Measurements from ENCODE around the gene FKBP10. TPM values are rescaled to one million over a fixed set of nuclear protein-coding genes. Genes with fewer than 3 reads are reported as not detected.
"Not testable (repeated sequence)": the region's sequence is repeated elsewhere in the genome, so short reads cannot be mapped to it uniquely, and the experiment has no call there.

Gene FKBP10
- total RNA-seq, 1 donor = 6.5 TPM

DNA sequence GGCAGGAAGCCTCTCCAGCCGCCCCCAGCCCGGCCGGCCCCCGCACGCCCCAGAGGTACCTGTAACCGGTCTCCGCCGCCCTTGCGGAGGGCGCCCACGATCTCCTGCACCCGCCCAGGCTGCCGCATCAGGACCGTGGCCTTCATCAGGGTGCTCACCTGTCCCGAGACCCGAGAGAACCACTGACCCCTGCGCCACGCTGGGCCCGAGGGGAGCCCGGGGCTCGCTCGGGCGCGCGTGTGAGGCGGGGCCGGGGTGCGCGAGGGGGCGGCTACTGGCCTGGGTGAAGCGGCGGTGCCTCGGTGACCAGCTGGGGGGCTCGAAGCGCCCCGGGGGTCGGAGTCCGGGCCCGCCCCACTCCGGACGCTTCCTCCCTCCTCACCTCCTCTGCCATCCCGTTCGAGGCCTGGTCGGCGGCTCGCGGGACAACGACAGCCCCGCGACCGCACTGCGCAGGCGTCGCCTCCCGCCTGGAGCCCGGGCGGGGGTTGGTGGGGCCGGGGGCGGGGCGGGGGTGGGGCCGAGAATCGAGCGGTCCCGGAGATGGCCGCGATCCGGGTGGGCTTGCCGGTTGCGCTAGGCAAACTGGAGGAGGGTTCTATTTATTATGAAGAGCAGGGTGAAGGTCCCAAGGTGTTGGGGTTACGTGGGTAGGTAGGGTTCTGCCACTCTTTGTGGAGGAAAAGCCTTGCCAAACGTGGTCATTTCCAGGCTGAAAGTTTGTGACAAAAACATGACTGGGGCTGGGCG is 23.2 kb downstream of the FKBP10 start, which contains the start of gene NT5C3B:
Gene NT5C3B (minus strand): TSS at position 433 of the 750 bp plus-strand sequence. CDS start 39 bp downstream, at position 394.
- peak; percentile 6 to 58 (median 39) for DNase-seq (ENCODE audit: low read depth in 2 of 3, low spot score in 2 of 3)

DNA sequence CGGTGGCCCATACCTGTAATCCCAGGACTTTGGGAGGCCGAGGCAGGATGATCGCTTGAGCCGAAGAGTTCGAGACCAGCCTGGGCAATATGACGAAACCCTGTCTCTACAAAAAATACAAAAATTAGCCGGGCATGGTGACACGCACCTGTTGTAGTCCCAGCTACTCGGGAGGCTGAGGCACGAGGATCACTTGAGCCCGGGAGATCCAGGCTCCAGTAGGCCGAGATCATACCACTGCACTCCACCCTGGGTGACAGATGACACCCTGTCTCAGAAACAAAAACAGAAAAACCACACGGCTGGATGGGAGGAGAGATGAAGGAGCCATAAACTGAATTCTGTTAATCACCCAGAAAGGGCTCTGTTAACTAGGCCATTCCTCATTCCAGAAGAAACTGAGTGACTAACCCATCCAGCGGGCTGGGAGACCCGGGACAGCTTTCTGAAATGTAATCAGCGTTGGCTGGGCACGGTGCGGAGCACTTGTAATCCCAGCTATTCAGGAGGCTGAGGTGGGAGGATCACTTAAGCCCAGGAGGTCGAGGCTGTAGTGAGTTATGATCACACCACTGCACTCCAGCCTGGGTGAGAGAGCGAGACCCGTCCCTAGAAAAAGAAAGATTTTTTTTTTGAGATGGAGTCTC is 23.9 kb downstream of the FKBP10 start:
- DNase-seq (ENCODE audit: low read depth in 2 of 3, low spot score in 2 of 3) = no peak

DNA sequence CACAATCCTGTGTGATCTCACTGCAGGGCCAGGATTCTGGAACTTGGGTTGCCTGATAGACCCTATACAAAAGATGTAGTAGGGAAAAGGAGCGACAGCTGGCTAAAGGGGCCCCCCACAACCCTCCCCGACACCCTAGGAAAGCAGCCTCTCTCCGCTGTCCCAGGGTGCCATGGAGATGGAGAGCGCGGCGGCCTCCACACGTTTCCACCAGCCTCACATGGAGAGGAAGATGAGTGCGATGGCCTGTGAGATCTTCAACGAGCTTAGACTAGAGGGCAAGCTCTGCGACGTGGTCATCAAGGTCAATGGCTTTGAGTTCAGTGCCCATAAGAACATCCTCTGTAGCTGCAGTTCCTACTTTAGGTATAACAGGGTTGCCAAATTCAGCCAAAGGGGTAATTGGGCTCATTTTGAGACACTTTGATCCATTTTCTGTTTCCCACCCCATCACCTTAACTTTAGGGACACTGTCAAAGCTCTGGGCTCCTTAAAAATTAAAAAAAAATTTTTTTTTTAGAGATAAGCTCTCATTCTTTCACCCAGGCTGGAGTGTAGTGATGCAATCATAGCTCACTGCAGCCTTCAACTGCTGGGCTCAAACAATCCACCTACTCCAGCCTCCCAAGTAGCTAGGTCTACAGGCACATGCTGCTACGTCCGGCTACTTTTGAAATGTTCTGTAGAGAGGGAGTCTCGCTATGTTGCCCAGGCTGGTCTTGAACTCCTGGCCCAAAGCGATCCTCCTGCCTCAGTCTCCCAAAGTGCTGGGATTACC is 25.1 kb downstream of the FKBP10 start, which contains the start of gene KLHL10:
Gene KLHL10 (plus strand): TSS at position 65 of the 778 bp plus-strand sequence. CDS start 108 bp downstream, at position 173.
- DNase-seq (ENCODE audit: low read depth in 2 of 3, low spot score in 2 of 3) = no peak

DNA sequence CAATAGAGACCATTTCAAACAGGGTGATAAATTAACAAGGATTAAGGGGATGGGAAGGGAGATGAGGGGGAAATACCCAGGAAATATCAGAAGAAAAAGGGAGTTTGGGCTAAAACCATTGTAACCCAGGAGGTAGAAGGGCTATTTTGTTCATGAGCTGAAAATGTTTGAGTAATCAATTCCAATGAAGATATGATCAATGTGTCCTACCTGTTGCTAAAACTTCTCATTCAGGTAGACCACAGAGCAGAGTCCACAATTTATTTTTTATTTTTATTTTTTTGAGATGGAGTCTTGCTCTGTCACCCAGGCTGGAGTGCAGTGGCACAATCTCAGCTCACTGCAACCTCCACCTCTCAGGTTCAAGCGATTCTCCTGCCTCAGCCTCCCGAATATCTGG is 26.6 kb downstream of the FKBP10 start:
- DNase-seq (ENCODE audit: low read depth in 2 of 3, low spot score in 2 of 3) = not testable (repeated sequence)

DNA sequence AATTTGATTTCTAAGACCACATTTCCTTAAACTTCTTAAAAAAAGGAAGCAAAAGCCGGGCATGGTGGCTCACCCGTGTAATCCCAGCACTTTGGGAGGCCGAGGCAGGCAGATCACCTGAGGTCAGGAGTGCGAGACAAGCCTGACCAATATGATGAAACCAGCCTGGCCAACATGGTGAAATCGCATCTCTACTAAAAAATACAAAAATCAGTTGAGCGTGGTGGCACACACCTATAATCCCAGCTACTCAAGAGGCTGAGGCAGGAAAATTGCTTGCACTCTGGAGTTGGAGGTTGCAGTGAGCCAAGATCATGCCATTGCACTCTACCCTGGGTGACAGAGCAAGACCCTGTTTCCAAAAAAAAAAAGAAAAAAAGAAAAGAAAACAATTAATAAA is 28.0 kb downstream of the FKBP10 start:
- DNase-seq (ENCODE audit: low read depth in 2 of 3, low spot score in 2 of 3) = not testable (repeated sequence)

DNA sequence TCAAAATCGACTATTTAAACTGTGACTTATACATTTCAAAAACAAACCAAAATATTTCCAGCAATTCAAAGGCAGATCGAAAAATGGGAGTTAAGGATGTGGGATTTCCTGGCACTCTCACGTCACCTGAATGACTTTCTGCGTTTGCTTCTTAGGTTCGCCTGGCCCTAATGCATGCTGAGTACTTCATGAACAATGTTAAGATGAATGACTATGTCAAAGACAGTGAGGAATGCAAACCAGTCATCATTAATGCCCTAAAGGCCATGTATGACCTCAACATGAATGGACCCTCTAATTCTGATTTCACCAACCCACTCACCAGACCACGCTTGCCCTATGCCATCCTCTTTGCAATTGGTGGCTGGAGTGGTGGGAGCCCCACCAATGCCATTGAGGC is 32.2 kb downstream of the FKBP10 start:
- no peak for DNase-seq (ENCODE audit: low read depth in 2 of 3, low spot score in 2 of 3)

DNA sequence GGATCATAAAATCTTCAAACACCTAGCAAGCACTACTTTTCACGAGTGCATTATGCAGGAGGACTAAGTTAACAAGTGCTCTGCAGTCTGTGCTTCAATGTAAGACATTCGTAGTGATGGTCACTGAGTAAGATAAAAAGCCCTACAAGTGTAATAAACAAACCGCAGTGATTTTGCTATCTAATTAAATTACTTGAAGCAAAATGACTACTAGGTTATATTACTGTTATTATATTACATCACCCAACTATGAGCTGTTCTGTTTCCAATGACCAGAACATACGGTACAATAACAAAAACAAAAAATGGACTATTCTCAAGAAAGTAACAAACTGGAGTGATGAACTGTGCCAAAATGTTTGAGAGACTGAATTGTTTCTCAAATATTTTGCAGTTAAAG is 36.0 kb downstream of the FKBP10 start:
- no peak for DNase-seq (ENCODE audit: low read depth in 2 of 3, low spot score in 2 of 3)

DNA sequence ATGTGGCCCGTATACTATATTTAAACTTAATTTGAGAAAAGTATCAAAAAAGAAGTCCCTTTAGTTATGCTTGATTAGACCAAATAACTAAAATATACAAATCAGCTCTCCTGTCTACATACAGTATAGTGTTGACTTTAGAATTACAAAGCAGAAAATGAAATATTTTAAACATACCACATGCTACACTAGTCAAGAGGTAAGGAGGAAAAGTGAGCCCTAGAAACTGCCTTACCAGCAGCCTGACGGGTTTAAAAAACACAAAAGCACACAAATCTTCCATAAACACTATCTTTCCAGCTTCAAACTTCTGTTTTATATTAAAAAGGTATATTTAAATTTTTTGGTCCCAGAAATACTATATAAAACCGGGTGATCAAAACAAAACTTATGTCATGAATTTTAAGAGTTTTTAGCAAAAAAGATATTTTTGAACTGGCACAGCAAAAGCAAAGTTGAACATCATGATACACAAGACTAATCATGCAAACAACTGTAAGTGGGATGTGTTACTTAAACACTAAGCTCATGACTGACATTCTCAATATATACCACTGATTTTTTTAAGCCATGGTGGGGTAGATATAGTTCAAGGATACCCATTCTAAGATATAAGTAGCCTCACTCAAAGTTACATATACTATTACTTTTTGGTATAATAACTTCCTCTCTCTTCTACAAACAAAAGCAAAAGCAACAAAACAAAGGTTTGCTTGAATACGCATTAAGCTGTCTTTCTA is 36.6 kb downstream of the FKBP10 start:
- DNase-seq (ENCODE audit: low read depth in 2 of 3, low spot score in 2 of 3) = no peak

DNA sequence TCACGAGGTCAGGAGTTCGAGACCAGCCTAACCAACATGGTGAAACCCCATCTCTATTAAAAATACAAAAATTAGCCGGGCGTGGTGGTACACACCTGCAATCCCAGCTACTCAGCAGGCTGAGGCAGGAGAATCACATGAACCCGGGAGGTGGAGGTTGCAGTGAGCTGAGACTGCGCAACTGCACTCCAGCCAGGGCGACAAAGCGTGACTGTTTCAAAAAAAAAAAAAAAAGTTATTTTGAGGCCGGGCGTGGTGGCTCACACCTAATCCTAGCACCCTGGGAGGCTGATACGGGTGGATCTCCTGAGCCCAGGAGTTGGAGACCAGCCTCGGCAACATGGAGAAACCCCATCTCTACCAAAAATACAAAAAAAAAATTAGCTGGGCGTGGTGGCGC is 38.6 kb downstream of the FKBP10 start:
- DNase-seq (ENCODE audit: low read depth in 2 of 3, low spot score in 2 of 3) = not testable (repeated sequence)

DNA sequence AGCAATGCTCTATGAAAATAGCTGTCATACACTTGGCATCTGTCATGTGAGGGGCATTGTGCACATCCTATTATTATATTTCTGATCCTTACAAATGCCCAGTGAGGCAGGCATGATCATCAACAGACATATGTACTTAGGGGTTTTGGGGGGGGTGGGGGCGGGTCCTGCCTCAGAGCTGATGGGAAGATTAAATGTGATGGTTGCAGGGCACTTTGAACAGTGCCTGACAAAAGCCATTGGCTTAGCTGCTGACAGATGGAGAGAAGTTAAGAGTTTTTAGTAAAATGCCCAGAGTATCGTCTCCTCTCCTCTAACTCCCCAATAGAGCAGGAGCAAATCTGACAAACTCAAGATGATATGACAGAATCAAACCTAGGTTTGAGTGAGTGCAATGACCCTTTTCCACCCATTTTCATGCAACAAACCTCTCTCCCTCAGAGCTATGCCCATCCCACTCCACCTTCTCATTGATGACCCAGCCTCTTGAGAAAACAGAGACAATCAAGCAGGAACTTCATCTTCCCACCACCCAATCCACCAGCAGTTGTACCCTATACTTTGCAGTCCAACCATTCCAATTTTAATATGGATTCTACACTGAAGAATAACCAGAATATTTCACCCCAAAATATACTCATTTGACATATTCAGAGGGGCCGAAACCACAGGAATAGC is 47.6 kb downstream of the FKBP10 start:
- DNase-seq (ENCODE audit: low read depth in 2 of 3, low spot score in 2 of 3) = no peak

DNA sequence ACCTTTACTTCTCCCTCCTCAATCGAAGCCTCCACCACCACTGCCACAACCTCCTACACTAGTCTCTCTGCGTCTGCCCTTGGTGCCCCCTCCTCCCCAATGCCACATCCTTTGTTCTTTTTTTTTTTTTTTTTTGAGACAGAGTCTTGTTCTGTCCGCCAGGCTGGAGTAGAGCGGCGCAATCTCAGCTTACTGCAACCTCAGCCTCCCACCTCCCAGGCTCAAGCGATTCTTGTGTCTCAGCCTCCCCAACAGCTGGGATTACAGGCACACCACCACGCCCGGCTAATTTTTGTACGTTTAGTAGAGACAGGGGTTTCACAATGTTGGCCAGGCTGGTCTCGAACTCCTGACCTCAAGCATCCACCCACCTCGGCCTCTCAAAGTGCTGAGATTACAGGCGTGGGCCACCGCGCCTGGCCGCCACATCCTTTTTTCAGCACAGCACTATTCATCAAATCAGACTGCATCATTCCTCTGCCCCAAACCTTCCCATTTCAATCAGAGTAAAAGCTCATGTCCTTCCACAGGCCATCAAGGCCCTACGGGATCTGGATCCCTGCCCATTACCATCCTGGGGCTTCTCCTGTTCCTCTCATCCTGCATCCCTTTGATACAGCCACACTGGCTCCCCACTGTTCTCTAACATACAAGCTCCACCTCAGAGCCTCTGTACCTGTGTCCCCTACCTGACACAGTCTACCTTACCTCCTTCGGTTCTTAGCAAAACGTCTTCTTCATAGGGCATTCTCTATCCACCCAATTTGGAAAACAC is 50.5 kb downstream of the FKBP10 start:
- peak in 1 of 3 donors; percentile 23 for DNase-seq (ENCODE audit: low read depth in 2 of 3, low spot score in 2 of 3)

DNA sequence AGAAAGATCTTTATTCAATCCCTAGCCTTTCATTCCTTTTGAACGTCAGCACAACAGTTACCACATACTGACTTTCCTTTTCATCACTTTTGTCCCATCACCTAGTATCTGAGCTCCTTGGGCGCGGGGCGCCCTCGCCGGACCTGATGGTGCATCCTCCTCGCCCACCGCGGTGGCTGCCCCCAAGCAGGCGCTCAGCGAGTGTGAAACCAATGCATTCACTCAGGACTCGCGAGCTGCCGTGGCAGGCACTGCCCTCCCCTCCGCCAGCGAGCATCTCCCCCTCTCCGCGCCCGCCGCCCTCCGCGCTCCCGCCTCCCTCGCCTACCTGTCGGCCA is 51.7 kb downstream of the FKBP10 start:
- DNase-seq (ENCODE audit: low read depth in 2 of 3, low spot score in 2 of 3) = peak in 1 of 3 donors; percentile 42

DNA sequence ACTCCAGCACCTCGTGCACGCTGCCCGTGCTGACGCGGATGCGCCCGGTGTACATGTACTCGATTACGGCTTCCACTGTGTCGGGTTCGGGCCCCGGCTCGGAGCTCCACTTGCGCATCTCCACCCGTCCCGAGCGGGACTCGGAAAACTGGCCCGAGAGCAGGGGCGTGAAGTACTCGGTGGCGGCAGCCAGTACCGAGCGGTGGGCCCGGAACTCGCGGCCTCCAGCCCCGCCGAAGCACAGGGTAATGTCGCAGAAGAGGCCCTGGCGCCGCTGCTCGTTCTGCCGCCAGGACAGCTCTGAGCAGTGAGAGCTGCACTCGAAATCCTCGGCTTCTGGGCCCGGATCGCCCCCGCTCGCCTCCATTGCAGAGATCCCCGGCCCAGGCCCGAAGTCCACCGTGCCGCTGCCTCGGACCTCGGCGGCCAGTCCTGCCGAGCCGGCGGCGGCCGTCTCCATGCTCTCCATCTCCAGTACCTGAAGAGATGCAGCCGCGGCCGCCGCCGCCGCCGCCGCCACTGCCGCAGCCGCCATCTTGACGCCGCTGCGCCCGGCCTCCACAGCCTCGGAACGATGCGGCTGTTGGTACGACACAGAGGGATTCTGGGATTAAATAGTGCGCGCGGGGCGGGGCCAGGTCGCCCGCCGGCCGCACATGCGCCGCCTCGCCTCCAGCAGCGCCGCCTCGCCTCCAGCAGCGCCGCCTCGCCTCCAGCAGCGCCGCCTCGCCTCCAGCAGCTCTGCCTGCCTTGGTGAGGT is 52.2 kb downstream of the FKBP10 start, which contains the start of gene KLHL11:
Gene KLHL11 (minus strand): TSS at position 588 of the 760 bp plus-strand sequence. CDS start 53 bp downstream, at position 535.
- DNase-seq (ENCODE audit: low read depth in 2 of 3, low spot score in 2 of 3) = peak; percentile 71 to 90 (median 89)

DNA sequence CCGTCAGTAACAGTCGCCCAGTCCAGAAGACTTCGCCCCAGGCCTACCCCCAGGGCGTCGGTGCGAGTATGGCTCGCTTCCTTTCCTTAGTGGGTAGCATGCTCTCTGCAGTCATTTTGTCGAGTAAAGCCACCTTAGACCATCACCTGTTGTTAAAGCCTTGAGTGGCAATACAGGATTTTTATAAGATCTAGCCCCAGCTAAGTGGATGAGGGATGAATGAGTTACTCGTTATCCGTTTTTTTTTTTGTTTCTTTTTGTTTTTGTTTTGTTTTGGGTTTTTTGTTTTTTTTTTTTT is 52.7 kb downstream of the FKBP10 start:
- DNase-seq (ENCODE audit: low read depth in 2 of 3, low spot score in 2 of 3) = no peak

DNA sequence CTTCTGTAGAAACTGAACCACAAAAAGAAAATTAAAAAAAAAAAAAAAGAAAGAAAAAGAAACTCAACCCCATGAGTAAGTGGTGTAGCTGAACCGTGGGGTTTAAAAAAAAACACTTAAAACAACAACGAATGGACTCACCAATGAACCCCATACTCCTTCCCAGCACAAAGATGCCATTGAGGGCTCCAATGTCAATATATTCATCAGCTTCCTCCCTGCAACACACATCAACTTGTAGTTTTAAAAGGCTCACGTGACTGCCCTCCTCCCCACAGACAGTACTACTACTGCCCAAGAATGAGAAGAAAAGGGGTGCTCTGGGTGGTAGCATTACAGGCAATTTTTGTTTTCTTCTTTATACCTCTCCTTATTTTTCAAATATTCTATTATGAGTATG is 55.8 kb downstream of the FKBP10 start:
- no peak for DNase-seq (ENCODE audit: low read depth in 2 of 3, low spot score in 2 of 3)

DNA sequence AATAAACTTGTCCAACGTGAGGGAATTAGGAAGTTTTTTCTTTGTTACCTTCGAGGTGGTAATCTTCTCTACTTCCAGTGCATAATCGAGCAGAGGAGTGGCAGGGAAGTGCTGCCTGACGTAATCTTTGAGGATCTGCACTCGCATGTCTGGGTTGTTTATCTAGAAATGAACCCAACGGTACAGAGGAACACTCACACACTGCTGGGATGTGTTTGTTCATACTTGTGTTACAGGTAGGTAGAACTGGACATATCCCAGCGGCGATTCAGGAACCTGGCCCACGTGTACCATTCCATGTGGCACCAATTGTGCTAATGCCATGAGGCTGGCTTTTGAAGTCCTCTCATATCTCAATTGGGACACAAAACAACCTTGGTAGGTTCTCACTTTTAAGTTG is 56.6 kb downstream of the FKBP10 start:
- DNase-seq (ENCODE audit: low read depth in 2 of 3, low spot score in 2 of 3) = no peak

DNA sequence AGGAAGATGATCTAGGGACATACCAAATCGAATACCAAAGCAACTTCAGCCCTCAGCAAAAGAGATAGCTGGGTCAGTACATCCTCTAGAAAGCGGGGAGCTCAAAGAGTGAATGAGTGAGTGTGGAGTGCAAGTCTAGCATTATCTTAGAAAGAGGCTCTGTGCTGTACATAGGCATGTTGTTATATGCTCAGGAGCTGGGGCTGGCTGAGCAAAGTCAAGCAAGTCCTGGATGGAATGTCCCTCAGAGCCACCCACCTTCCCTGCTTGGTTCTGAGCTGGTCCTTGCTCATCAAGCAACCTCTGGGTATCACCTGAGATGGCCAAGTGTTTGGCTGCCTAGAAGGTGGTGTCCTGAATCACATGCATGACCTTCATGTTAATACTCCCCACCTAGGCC is 57.3 kb downstream of the FKBP10 start:
- DNase-seq (ENCODE audit: low read depth in 2 of 3, low spot score in 2 of 3) = no peak

DNA sequence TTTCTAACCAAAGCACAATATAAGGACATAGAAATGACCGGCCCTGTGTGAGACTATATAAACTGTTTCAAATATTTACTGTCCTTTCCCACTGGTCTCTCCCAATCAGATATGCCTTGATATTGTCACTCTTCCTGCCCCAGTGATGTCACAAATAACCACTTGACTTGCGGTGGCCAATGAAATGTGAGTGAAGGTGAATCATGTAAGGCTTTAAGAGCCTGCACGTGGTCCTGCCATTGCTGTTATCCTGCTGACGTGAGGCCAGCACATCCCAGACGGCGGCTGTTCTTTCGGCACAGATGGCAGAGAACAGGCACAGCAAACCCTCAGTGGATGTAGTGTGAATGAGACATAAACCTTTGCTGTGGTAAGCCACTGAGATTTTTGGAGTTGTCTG is 57.8 kb downstream of the FKBP10 start:
- no peak for DNase-seq (ENCODE audit: low read depth in 2 of 3, low spot score in 2 of 3)

DNA sequence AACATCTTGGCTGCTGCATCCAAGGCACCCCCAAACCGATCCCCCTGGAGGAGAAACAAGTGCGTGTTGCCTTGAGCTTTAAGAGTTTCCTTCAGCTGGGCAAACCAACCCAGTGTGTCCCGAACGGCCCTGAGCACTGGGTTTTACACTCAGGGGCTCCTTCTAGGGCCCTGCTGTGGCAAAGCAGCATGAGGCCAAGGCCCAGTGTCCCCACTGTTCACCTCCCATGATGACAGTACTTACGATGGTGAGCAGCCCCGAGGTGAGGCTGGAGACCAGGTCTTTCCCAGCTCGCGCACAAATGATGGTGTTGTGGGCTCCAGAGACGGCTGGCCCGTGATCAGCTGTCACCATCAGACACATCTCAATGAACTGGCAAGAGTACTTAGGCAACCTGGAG is 59.0 kb downstream of the FKBP10 start:
- DNase-seq (ENCODE audit: low read depth in 2 of 3, low spot score in 2 of 3) = no peak

All from hematopoietic multipotent progenitor cell (in vitro differentiated cells).